Thoracic aorta (tissue), 2 donors: ENCODE measurements around the gene SHISA4. TPM values are rescaled to one million over a fixed set of nuclear protein-coding genes. Genes with fewer than 3 reads are reported as not detected.
A peak's percentile ranks its signal among the peaks of the same experiment; 100 is the strongest.

Experiments used
- ATAC-seq: fragments of 150-250 bp; one replicate; pipeline ENCODE4 v1.8.0; 2017; ENCODE audit warnings: low read depth; ENCODE audit not compliant: insufficient number of reproducible peaks, low FRiP score
- DNase-seq: peaks from one replicate; pipeline ENCODE4 v3.0.0-alpha.2; 2020; ENCODE audit warnings: low spot score
- H3K27ac ChIP-seq, 2 donors: fragments of 200-600 bp; sonication (generic); 1 replicate in 1 of 2; 2 replicates in 1 of 2; pipeline ENCODE4 v1.5.1; 2016; ENCODE audit warnings: mild to moderate bottlenecking in 2 of 2, moderate library complexity in 2 of 2
- H3K27me3 ChIP-seq: fragments of 200-600 bp; sonication (generic); replicated peaks from 2 replicates; pipeline ENCODE4 v1.6.0; 2016; ENCODE audit warnings: mild to moderate bottlenecking; ENCODE audit not compliant: insufficient read depth
- H3K36me3 ChIP-seq: fragments of 200-600 bp; sonication (generic); one replicate; pipeline ENCODE4 v1.5.1; 2016
- H3K4me1 ChIP-seq, 2 donors: fragments of 200-600 bp; sonication (generic); 1 replicate in 1 of 2; 2 replicates in 1 of 2; pipeline versions ENCODE4 v1.5.1 to v1.6.0; 2016; ENCODE audit warnings: low read depth in 2 of 2, mild to moderate bottlenecking in 1 of 2; ENCODE audit not compliant: control insufficient read depth in 1 of 2
- H3K4me3 ChIP-seq: fragments of 200-600 bp; sonication (generic); 2 replicates; pipeline ENCODE4 v1.5.1; 2016; ENCODE audit warnings: mild to moderate bottlenecking
- H3K9me3 ChIP-seq: fragments of 200-600 bp; sonication (generic); 2 replicates; pipeline ENCODE4 v1.5.1; 2016
- total RNA-seq, 2 donors: library from RNA; depleted of rRNA; stranded (reverse); fragments of >200 nt; gene quantifications; one replicate each; pipeline versions ENCODE4 v1.1.0 to v1.2.3, GENCODE V29; 2016
- TF ChIP-seq, protein P1 (sequence below): fragments of 200-600 bp; sonication (generic); IDR thresholded peaks from one replicate; pipeline ENCODE4 v1.5.1; 2019; ENCODE audit warnings: antibody characterized with exemption

Gene SHISA4
- total RNA-seq, 2 donors from 2014 or later, result 38.9 to 115 TPM

- TF ChIP-seq, protein P1, sequence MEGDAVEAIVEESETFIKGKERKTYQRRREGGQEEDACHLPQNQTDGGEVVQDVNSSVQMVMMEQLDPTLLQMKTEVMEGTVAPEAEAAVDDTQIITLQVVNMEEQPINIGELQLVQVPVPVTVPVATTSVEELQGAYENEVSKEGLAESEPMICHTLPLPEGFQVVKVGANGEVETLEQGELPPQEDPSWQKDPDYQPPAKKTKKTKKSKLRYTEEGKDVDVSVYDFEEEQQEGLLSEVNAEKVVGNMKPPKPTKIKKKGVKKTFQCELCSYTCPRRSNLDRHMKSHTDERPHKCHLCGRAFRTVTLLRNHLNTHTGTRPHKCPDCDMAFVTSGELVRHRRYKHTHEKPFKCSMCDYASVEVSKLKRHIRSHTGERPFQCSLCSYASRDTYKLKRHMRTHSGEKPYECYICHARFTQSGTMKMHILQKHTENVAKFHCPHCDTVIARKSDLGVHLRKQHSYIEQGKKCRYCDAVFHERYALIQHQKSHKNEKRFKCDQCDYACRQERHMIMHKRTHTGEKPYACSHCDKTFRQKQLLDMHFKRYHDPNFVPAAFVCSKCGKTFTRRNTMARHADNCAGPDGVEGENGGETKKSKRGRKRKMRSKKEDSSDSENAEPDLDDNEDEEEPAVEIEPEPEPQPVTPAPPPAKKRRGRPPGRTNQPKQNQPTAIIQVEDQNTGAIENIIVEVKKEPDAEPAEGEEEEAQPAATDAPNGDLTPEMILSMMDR, result no peak
- DNase-seq, result no peak
- H3K27ac ChIP-seq, result peak overlapping the region; percentile 85 to 87
- H3K9me3 ChIP-seq, result no peaks in the 10 kb centered on the region
- H3K4me1 ChIP-seq, result peaks cover 16 to 68% of the 10 kb centered on the region in 2 donors
- no peaks in the 10 kb centered on the region for H3K27me3 ChIP-seq
- H3K36me3 ChIP-seq, result no peaks in the 10 kb centered on the region
- peak overlapping the region; percentile 87 for H3K4me3 ChIP-seq
- ATAC-seq, result no peak
These were observed 1.5 kb downstream of the SHISA4 start for GRCh38 chr1:201890223-201890622.

DNA sequence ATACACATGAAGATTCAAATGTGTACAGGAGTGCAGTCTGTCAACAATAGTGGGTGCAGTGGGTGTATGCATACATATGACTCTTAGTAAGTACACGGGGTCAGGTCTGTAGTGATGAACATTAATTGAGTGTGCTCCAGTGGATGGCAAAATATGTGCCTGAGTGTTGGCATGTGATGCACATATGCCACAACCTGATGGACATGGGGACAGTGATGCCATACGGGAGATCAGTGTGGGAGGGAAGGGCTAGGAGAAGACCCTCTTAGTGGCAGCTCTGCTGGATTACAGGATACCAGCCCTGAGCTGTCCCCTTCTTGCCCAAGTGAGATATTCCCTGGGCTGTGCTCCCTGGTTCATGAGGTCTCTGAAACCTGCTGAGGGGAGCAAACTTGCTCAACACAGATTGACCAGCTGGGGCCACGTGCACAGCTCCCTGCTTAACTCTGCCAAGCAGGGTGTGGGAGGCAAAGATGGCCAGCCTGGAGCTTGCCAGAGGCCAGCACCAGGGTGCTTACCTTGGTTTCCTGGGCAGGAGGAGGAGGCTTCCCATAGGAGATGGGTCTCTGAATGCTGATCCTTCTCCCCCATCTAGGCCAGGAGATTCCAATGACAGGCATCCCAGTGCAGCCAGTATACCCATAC is 2.2 kb downstream of the SHISA4 start:
- no peaks in the 10 kb centered on the region for H3K36me3 ChIP-seq
- no peaks in the 10 kb centered on the region for H3K27me3 ChIP-seq
- peaks cover 9 to 61% of the 10 kb centered on the region in 2 donors for H3K4me1 ChIP-seq
- TF ChIP-seq, protein P1, result no peak
- no peaks in the 10 kb centered on the region for H3K9me3 ChIP-seq
- H3K4me3 ChIP-seq, result no peak overlapping the region
- peak overlapping the region; percentile 60 to 85 for H3K27ac ChIP-seq
- DNase-seq, result no peak
- ATAC-seq, result no peak

DNA sequence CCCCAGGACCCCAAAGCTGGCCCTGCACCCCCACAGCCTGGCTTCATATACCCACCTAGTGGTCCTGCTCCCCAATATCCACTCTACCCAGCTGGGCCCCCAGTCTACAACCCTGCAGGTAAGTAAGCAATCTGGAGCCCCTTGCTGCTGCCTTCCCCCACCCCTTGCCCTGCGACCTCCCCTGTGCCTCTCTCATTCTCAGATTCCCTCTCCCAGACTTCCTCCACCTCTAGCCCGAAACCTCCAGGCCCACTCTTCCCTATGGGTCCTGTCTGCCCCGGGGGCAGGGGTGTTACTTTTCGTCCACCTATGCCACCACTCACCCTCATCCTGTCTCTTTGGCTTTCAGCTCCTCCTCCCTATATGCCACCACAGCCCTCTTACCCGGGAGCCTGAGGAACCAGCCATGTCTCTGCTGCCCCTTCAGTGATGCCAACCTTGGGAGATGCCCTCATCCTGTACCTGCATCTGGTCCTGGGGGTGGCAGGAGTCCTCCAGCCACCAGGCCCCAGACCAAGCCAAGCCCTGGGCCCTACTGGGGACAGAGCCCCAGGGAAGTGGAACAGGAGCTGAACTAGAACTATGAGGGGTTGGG is 2.9 kb downstream of the SHISA4 start:
- Histone ChIP-seq H3K27ac (peak overlapping the region; percentile 60 to 85), H3K4me3 (no peak overlapping the region), H3K27me3 (no peaks in the 10 kb centered on the region), H3K9me3 (no peaks in the 10 kb centered on the region), H3K4me1 (peaks cover 10 to 60% of the 10 kb centered on the region in 2 donors), H3K36me3 (peaks cover 3% of the 10 kb centered on the region)
- no peak for DNase-seq
- TF ChIP-seq, protein P1, result no peak
- ATAC-seq, result no peak

GRCh38 chr1:201892211-201892610 is 3.5 kb downstream of the SHISA4 start:
- H3K4me1 ChIP-seq, result peaks cover 17 to 62% of the 10 kb centered on the region in 2 donors
- TF ChIP-seq, protein P1, result no peak
- H3K36me3 ChIP-seq, result peaks cover 9% of the 10 kb centered on the region
- H3K27ac ChIP-seq, result peak overlapping the region; percentile 60 to 85
- H3K9me3 ChIP-seq, result no peaks in the 10 kb centered on the region
- DNase-seq (no peak), ATAC-seq (no peak)
- H3K27me3 ChIP-seq, result no peaks in the 10 kb centered on the region
- no peak overlapping the region for H3K4me3 ChIP-seq

GRCh38 chr1:201893431-201893830 is 4.7 kb downstream of the SHISA4 start:
- Histone ChIP-seq H3K4me3 (no peak overlapping the region), H3K9me3 (no peaks in the 10 kb centered on the region), H3K27ac (peak overlapping the region; percentile 43 to 96), H3K27me3 (no peaks in the 10 kb centered on the region), H3K36me3 (peaks cover 21% of the 10 kb centered on the region), H3K4me1 (peaks cover 24 to 66% of the 10 kb centered on the region in 2 donors)
- TF ChIP-seq, protein P1, result no peak
- no peak for DNase-seq
- ATAC-seq, result no peak
